Neural cell (in vitro differentiated cells): ENCODE results near the gene PKDCC. TPM values are rescaled to one million over a fixed set of nuclear protein-coding genes. Genes with fewer than 3 reads are reported as not detected.

Source experiments
- H2AFZ ChIP-seq: fragments of 200-600, 300-800 bp; sonication (generic), shearing (Covaris generic); 2 replicates; pipeline ENCODE4 v1.6.0; 2014; ENCODE audit warnings: low read depth, mild to moderate bottlenecking, antibody characterized with exemption, low read length, moderate library complexity
- H3F3A ChIP-seq: fragments of 200-600 bp; shearing (Covaris generic); 2 replicates; pipeline ENCODE4 v1.6.1; 2016; ENCODE audit warnings: mild to moderate bottlenecking, moderate library complexity, mixed read lengths, antibody characterized with exemption, low read length; ENCODE audit not compliant: insufficient read depth, poor library complexity, severe bottlenecking
- H3K27ac ChIP-seq: fragments of 200-600, 300-800 bp; sonication (generic), shearing (Covaris generic); 2 replicates; pipeline ENCODE4 v1.5.1; 2014; ENCODE audit warnings: mild to moderate bottlenecking, low read length, moderate library complexity
- H3K27me3 ChIP-seq: fragments of 300-800, 200-600 bp; sonication (generic), shearing (Covaris generic); 2 replicates; pipeline ENCODE4 v1.6.0; 2014; ENCODE audit warnings: mild to moderate bottlenecking, low read depth, low read length, moderate library complexity; ENCODE audit not compliant: insufficient read depth
- H3K36me3 ChIP-seq: fragments of 300-800, 200-600 bp; sonication (generic), shearing (Covaris generic); 2 replicates; pipeline ENCODE4 v1.5.1; 2014; ENCODE audit warnings: mild to moderate bottlenecking, antibody characterized with exemption, low read length, moderate library complexity; ENCODE audit not compliant: insufficient read depth
- H3K4me2 ChIP-seq: fragments of 300-800, 200-600 bp; sonication (generic), shearing (Covaris generic); 2 replicates; pipeline ENCODE4 v1.6.0; 2014; ENCODE audit warnings: mild to moderate bottlenecking, low read length
- H3K4me3 ChIP-seq: fragments of 300-800, 200-600 bp; sonication (generic), shearing (Covaris generic); 2 replicates; pipeline ENCODE4 v1.5.1; 2014; ENCODE audit warnings: mild to moderate bottlenecking, low read length, moderate library complexity
- H3K79me2 ChIP-seq: fragments of 200-600 bp; shearing (Covaris generic); replicated peaks from 2 replicates; pipeline ENCODE4 v1.6.0; 2014; ENCODE audit warnings: mild to moderate bottlenecking, low read length, moderate library complexity; ENCODE audit not compliant: insufficient read depth
- H3K9ac ChIP-seq: fragments of 300-800, 200-600 bp; sonication (generic), shearing (Covaris generic); 2 replicates; pipeline ENCODE4 v1.6.1; 2016; ENCODE audit warnings: mild to moderate bottlenecking, low read length, mixed read lengths
- H3K9me2 ChIP-seq: fragments of 200-600 bp; shearing (Covaris generic); 2 replicates; pipeline ENCODE4 v1.6.1; 2016; ENCODE audit warnings: mild to moderate bottlenecking, low read length, mixed read lengths; ENCODE audit not compliant: insufficient read depth
- H3K9me3 ChIP-seq: fragments of 200-600, 300-800 bp; sonication (generic), shearing (Covaris generic); 2 replicates; pipeline ENCODE4 v1.6.1; 2016; ENCODE audit warnings: mild to moderate bottlenecking, mixed run types, low read length, moderate library complexity, mixed read lengths
- H4K20me1 ChIP-seq: fragments of 200-600 bp; shearing (Covaris generic); 2 replicates; pipeline ENCODE4 v1.6.1; 2016; ENCODE audit warnings: mild to moderate bottlenecking, mixed run types; ENCODE audit not compliant: insufficient read depth
- EP300 ChIP-seq: fragments of 450-650 bp; conservative IDR thresholded peaks from 2 replicates; pipeline ENCODE4 v1.6.1; 2014; ENCODE audit warnings: antibody characterized with exemption, mild to moderate bottlenecking, moderate library complexity; ENCODE audit not compliant: poor library complexity, severe bottlenecking
- EZH2 ChIP-seq: fragments of 200-600, 300-800 bp; shearing (Covaris generic), sonication (generic); IDR thresholded peaks from 2 replicates; pipeline ENCODE4 v1.6.1; 2014; ENCODE audit warnings: antibody characterized with exemption, low read length, borderline replicate concordance, mild to moderate bottlenecking; ENCODE audit not compliant: insufficient read depth, poor library complexity, severe bottlenecking
- MXI1 ChIP-seq: fragments of 450-650 bp; conservative IDR thresholded peaks from 2 replicates; pipeline ENCODE4 v1.6.1; 2014; ENCODE audit warnings: antibody characterized with exemption, mild to moderate bottlenecking; ENCODE audit not compliant: poor library complexity, severe bottlenecking
- POLR2AphosphoS5 ChIP-seq: IDR thresholded peaks from 2 replicates; pipeline ENCODE4 v1.6.1; 2012
- RAD21 ChIP-seq: fragments of 450-650 bp; conservative IDR thresholded peaks from 2 replicates; pipeline ENCODE4 v1.6.1; 2014; ENCODE audit warnings: antibody characterized with exemption, mild to moderate bottlenecking, moderate library complexity
- SMC3 ChIP-seq: fragments of 450-650 bp; conservative IDR thresholded peaks from 2 replicates; pipeline ENCODE4 v1.6.1; 2014; ENCODE audit warnings: antibody characterized with exemption, mild to moderate bottlenecking, moderate library complexity; ENCODE audit not compliant: poor library complexity
- TAF1 ChIP-seq: IDR thresholded peaks from 2 replicates; pipeline ENCODE4 v1.6.1; 2012; ENCODE audit warnings: low read depth
- polyA plus RNA-seq: library from polyadenylated mRNA; depleted of rRNA; stranded (reverse); fragments of >200 nt; gene quantifications from 2 replicates; pipeline ENCODE4 v1.2.3, GENCODE V29; 2014
- TF ChIP-seq, protein P1 (sequence below): IDR thresholded peaks from 2 replicates; pipeline ENCODE4 v1.6.1; 2012; ENCODE audit warnings: borderline replicate concordance
- TF ChIP-seq, protein P2 (sequence below): fragments of 450-650 bp; IDR thresholded peaks from 2 replicates; pipeline ENCODE4 v1.5.1; 2014; ENCODE audit warnings: antibody characterized with exemption, mild to moderate bottlenecking, moderate library complexity; ENCODE audit not compliant: poor library complexity, severe bottlenecking

The PKDCC gene
- polyA plus RNA-seq, 1 donor from 2014 or later, result 37.4 TPM

DNA sequence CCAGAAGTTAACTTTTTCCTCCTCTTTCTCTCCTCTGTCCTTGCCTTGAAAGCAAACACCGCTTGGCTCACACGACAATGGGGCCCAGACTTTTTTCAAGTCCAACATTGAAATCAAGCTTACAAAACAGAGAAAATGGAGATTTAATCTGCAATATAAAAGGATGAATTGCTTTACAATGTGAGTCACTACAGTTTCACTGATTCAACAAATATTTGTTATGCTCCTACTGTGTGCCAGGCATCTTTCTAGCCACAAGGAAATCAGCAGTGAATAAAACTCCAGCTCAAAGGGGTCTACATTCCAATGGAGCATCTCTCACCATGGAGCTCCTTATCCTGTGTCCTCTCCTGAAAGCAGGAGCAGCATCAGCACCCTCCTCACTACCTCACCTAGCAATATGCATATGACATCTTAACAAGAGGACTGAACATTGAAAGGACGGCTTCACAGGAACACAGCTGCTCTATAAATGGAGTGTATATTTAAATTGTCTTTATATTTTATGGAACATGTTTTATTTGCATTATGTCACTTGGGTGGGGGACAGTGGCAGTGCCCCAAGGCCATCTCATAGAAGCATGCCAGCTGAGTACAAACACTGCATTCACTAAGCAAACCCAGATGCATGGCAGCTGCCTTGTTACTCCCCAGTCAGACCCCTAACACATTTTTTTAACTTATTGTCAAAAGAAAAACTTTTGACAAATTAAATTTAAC is 39.5 kb downstream of the PKDCC start:
- H2AFZ ChIP-seq, result no peak overlapping the region
- H3F3A ChIP-seq, result no peaks in the 10 kb centered on the region
- H3K9me2 ChIP-seq, result no peaks in the 10 kb centered on the region
- no peak overlapping the region for H3K4me2 ChIP-seq
- H3K4me3 ChIP-seq, result no peak overlapping the region
- H3K36me3 ChIP-seq, result no peaks in the 10 kb centered on the region
- H3K9me3 ChIP-seq, result no peaks in the 10 kb centered on the region
- H4K20me1 ChIP-seq, result no peaks in the 10 kb centered on the region
- no peaks in the 10 kb centered on the region for H3K27me3 ChIP-seq
- no peak overlapping the region for H3K9ac ChIP-seq
- no peaks in the 10 kb centered on the region for H3K79me2 ChIP-seq
- TF ChIP-seq TAF1 (no peak), EP300 (no peak), POLR2AphosphoS5 (no peak), EZH2 (no peak), RAD21 (no peak), SMC3 (no peak), MXI1 (no peak)
- TF ChIP-seq, protein P1, sequence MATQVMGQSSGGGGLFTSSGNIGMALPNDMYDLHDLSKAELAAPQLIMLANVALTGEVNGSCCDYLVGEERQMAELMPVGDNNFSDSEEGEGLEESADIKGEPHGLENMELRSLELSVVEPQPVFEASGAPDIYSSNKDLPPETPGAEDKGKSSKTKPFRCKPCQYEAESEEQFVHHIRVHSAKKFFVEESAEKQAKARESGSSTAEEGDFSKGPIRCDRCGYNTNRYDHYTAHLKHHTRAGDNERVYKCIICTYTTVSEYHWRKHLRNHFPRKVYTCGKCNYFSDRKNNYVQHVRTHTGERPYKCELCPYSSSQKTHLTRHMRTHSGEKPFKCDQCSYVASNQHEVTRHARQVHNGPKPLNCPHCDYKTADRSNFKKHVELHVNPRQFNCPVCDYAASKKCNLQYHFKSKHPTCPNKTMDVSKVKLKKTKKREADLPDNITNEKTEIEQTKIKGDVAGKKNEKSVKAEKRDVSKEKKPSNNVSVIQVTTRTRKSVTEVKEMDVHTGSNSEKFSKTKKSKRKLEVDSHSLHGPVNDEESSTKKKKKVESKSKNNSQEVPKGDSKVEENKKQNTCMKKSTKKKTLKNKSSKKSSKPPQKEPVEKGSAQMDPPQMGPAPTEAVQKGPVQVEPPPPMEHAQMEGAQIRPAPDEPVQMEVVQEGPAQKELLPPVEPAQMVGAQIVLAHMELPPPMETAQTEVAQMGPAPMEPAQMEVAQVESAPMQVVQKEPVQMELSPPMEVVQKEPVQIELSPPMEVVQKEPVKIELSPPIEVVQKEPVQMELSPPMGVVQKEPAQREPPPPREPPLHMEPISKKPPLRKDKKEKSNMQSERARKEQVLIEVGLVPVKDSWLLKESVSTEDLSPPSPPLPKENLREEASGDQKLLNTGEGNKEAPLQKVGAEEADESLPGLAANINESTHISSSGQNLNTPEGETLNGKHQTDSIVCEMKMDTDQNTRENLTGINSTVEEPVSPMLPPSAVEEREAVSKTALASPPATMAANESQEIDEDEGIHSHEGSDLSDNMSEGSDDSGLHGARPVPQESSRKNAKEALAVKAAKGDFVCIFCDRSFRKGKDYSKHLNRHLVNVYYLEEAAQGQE, result no peak
- TF ChIP-seq, protein P2, sequence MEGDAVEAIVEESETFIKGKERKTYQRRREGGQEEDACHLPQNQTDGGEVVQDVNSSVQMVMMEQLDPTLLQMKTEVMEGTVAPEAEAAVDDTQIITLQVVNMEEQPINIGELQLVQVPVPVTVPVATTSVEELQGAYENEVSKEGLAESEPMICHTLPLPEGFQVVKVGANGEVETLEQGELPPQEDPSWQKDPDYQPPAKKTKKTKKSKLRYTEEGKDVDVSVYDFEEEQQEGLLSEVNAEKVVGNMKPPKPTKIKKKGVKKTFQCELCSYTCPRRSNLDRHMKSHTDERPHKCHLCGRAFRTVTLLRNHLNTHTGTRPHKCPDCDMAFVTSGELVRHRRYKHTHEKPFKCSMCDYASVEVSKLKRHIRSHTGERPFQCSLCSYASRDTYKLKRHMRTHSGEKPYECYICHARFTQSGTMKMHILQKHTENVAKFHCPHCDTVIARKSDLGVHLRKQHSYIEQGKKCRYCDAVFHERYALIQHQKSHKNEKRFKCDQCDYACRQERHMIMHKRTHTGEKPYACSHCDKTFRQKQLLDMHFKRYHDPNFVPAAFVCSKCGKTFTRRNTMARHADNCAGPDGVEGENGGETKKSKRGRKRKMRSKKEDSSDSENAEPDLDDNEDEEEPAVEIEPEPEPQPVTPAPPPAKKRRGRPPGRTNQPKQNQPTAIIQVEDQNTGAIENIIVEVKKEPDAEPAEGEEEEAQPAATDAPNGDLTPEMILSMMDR, result no peak
- no peak overlapping the region for H3K27ac ChIP-seq

DNA sequence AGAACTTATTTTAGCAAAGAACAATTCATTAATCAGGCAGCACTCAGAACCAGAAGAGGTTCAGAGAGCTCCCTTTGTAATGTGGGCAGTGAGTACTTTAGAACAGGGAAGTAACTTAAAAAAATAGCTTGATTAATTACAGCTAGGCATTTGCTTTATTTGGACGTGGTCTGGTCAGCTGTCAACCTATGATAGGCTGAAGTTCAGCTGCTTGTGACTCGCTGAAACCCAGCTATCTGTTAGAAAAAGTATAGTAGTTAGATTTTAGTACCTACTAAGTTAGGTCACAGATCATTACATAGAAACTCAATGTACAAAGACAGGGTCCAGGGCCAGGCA is 40.0 kb downstream of the PKDCC start:
- Histone ChIP-seq H3K27ac (no peak overlapping the region), H3F3A (no peaks in the 10 kb centered on the region), H3K9me2 (no peaks in the 10 kb centered on the region), H3K9ac (no peak overlapping the region), H4K20me1 (no peaks in the 10 kb centered on the region), H3K79me2 (no peaks in the 10 kb centered on the region), H3K36me3 (no peaks in the 10 kb centered on the region), H3K4me2 (no peak overlapping the region), H2AFZ (no peak overlapping the region), H3K27me3 (no peaks in the 10 kb centered on the region), H3K4me3 (no peak overlapping the region), H3K9me3 (no peaks in the 10 kb centered on the region)
- TF ChIP-seq, protein P2, result no peak
- TF ChIP-seq, protein P1, result no peak
- TF ChIP-seq RAD21, result no peak
- no peak for TF ChIP-seq MXI1
- TF ChIP-seq EZH2, result no peak
